ENCODE data around the gene B3GNT2. TPM values are rescaled to one million over a fixed set of nuclear protein-coding genes. Genes with fewer than 3 reads are reported as not detected.
"Not testable (repeated sequence)": the region's sequence is repeated elsewhere in the genome, so short reads cannot be mapped to it uniquely, and the experiment has no call there.

B3GNT2 gene
- total RNA-seq, 4 donors from 2014 or later = 12.6 to 41.9 (median 28.0) TPM

DNA sequence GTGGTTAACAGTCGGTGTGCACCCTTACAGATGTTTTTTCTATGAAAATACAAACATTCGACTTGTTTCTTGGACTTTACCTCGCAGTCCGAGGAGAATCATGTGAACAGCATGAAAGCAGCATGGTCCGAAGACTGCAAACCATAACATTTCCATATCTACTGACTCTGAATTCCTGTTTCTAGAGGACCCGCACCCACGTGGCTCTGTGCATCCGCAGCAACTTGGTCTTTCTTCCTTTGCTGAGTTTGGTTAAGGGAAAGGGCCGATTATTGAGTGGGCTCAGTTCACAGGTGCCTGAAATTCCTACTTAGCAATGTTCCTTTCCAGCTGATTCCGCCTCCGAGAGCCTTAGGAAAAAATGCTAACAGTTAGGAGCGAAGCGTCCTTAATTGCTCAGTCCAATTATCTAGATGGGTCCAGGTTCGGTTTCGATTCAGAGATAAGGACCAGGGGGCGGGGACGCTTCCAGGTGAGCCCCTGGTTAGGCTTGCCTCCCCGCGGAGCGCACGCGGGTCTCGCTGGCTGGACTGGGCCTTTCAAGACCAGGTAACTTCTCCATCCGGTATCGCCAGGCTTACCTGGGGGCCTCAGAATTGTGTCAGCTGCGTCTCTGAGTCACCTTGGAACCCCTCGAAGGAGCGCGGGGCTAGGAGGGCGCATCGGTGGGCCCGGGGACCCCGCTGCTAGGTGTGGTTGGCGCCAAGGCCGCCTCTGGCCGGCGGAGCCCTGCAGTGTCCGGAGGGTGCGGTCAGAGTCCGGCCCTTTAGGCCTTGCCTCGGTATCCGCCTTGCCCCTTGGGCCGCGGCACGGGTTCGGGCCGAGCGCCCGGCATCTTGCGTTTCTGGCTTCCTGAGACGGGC, 1.1 kb upstream of the B3GNT2 start:
- Histone ChIP-seq H3K9me3 (no peaks in the 10 kb centered on the region), H3K27me3 (no peaks in the 10 kb centered on the region), H3K4me1 (peaks cover 0 to 32% (median 8%) of the 10 kb centered on the region in 4 donors), H3K4me3 (peak overlapping the region; percentile 50 to 87 (median 69)), H3K36me3 (no peaks in the 10 kb centered on the region), H3K27ac (peak overlapping the region; percentile 78 to 92 (median 90))
- no peak for DNase-seq (ENCODE audit: low spot score in 2 of 2)
- no peak for TF ChIP-seq POLR2A (IDR thresholded peaks at IDR 0.05)
- 35 to 56% methylated on average over 25 to 51 of the region's 51 CpGs for WGBS, 2 donors

DNA sequence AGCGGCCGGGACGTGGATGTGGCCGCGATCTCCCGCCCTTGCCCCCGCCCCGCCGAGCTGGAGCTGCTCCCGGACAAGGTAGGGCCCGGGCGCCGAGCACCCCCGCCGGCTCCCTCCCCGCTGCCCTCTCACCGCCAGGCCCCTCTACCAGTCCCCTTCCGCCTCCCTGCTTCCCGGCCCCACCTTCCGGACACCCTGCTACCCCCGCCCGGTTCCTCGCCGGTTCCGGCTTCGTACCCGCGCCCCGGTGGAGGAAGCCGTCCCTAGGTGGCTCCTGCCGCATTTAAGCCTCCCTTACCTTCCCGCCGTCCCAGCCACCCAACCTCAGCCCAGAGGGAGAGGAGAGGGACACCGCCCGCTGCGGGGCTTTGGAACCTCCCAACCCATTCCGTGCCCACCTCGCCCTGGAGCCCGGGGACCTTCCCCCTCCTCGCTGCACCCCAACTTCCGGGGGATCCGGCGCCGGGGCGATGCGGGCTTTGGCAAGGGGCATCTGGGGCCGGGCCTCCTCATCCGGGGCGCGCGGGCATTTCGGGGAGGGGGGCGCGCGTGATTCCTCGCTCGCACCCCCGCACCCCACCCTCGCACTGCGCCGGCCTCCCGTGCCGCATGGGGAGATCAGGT, 475 bp downstream of the B3GNT2 start:
- no peaks in the 10 kb centered on the region for H3K36me3 ChIP-seq
- WGBS, 2 donors = 0% methylated on average over 28 to 36 of the region's 63 CpGs
- DNase-seq (ENCODE audit: low spot score in 2 of 2) = peak in 1 of 2 donors; percentile 24
- peak overlapping the region; percentile 78 to 92 (median 91) for H3K27ac ChIP-seq
- peak overlapping the region; percentile 60 to 87 (median 81) for H3K4me3 ChIP-seq
- H3K9me3 ChIP-seq = no peaks in the 10 kb centered on the region
- peaks cover 0 to 41% (median 16%) of the 10 kb centered on the region in 4 donors for H3K4me1 ChIP-seq
- H3K27me3 ChIP-seq = no peaks in the 10 kb centered on the region
- TF ChIP-seq POLR2A (IDR thresholded peaks at IDR 0.05) (no peak), EP300 (IDR thresholded peaks at IDR 0.05) (no peak)
- TF ChIP-seq, protein P1, sequence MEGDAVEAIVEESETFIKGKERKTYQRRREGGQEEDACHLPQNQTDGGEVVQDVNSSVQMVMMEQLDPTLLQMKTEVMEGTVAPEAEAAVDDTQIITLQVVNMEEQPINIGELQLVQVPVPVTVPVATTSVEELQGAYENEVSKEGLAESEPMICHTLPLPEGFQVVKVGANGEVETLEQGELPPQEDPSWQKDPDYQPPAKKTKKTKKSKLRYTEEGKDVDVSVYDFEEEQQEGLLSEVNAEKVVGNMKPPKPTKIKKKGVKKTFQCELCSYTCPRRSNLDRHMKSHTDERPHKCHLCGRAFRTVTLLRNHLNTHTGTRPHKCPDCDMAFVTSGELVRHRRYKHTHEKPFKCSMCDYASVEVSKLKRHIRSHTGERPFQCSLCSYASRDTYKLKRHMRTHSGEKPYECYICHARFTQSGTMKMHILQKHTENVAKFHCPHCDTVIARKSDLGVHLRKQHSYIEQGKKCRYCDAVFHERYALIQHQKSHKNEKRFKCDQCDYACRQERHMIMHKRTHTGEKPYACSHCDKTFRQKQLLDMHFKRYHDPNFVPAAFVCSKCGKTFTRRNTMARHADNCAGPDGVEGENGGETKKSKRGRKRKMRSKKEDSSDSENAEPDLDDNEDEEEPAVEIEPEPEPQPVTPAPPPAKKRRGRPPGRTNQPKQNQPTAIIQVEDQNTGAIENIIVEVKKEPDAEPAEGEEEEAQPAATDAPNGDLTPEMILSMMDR (IDR thresholded peaks at IDR 0.05) = no peak

DNA sequence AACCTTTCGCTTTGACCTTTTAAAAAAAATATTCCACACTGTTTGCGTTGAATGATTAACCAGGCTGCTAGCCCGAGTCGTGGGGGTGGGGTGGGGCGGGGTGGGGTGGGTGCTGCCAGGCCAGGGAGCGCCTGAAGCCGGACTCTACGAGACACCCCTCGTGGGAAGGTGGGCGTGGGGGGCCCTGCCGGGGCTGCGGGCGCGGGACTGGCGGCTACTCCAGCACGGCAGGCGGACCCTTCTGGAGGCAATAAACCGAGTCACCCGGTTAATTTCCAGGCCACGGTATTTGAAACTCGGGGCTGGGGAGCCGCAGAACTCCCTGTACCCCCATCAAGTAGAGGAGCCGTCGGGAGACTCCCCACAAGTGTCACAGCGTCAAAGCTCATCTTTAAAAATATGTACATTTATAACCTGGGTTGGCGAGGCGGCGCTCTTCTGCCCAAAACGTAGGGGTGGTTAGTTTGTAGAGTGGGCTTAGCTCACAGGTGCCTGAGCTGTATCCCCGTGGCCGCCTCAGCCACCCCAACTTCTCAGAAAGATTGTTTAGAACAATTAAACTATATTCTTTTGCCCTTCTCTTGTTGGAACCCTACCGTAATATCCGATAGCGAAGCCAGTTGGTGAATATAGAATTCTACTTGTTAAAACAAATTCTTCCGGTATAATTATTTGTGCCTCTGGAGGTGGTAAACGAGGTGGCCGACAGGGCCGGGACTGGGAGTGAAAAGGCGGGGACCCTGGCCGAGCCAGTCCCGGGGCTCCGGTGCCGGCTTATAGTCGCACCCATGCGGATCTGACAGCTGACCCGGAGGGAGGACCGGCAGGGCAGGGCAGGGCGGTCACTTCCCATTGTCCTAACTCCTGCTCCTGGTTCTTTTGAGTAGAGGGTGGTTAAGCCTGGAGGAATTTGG, 1.4 kb downstream of the B3GNT2 start:
- no peak for DNase-seq (ENCODE audit: low spot score in 2 of 2)
- H3K4me1 ChIP-seq = peaks cover 0 to 48% (median 23%) of the 10 kb centered on the region in 4 donors
- peak overlapping the region; percentile 60 to 87 (median 81) for H3K4me3 ChIP-seq
- WGBS, 2 donors = 1% methylated on average over 46 to 47 of the region's 48 CpGs
- no peaks in the 10 kb centered on the region for H3K36me3 ChIP-seq
- peak overlapping the region; percentile 63 to 92 (median 91) for H3K27ac ChIP-seq
- no peaks in the 10 kb centered on the region for H3K27me3 ChIP-seq
- TF ChIP-seq, protein P1 (IDR thresholded peaks at IDR 0.05) = no peak
- TF ChIP-seq POLR2A (IDR thresholded peaks at IDR 0.05) (no peak), EP300 (IDR thresholded peaks at IDR 0.05) (no peak)
- no peaks in the 10 kb centered on the region for H3K9me3 ChIP-seq

DNA sequence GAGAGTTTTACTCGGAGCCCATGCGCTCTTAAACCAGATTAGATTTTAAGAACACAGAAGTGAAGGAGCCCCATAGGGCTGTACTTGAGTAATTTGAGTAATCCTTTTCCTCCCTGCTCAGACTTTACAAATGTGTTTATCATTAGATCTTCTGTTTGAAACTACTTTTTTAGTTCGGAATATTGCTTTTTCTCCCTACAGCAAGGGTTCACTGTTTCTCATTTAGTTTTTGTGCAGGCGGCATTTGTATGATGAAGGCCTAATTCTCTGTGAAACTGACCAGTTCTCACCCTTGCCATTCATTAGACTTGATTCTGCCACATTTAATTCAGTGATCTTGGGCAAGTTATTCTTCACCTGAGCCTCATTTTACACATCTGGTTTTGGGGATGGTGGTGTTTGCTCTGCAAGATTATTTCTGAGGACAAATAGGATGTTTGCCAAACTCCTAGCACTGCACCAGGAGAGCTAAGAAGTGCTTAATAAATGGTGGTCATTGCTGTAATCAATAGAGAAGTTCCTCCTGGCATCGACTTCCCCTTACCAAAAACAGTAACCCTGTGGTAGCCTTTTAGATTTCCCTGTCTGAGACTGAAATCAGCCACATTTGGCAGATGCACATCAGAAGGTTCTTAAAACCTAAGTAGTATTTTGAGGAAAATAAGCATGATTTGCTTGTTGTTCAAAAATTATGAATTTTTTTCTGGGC, 2.2 kb downstream of the B3GNT2 start:
- Histone ChIP-seq H3K36me3 (no peaks in the 10 kb centered on the region), H3K9me3 (no peaks in the 10 kb centered on the region), H3K27ac (peak overlapping the region in 3 of 4 donors; percentile 90 to 92 (median 92)), H3K4me3 (peak overlapping the region; percentile 60 to 87 (median 81)), H3K4me1 (peaks cover 0 to 56% (median 24%) of the 10 kb centered on the region in 4 donors), H3K27me3 (no peaks in the 10 kb centered on the region)
- DNase-seq (ENCODE audit: low spot score in 2 of 2) = no peak
- TF ChIP-seq POLR2A (IDR thresholded peaks at IDR 0.05) (no peak), EP300 (IDR thresholded peaks at IDR 0.05) (no peak)
- TF ChIP-seq, protein P1 (IDR thresholded peaks at IDR 0.05) = no peak
- 33 to 35% methylated on average over 5 of the region's 5 CpGs for WGBS, 2 donors

DNA sequence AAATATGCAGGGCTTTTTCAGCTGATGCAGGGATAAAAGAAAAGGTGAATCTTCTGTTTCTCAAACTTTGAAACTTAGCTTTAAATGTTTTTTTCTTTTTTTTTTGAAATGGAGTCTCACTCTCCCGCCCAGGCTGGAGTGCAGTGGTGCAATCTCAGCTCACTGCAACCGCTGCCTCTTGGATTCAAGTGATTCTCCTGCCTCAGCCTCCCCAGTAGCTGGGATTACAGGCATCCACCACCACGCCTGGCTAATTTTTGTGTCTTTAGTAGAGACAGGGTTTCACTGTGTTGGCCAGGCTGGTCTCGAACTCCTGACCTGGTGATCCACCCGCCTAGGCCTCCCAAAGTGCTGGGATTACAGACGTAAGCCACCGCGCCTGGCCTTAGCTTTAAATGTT, 2.9 kb downstream of the B3GNT2 start:
- H3K36me3 ChIP-seq; H3K27ac ChIP-seq; DNase-seq (ENCODE audit: low spot score in 2 of 2); H3K27me3 ChIP-seq; H3K4me3 ChIP-seq; H3K9me3 ChIP-seq: not testable (repeated sequence)
- H3K4me1 ChIP-seq = peaks cover 0 to 62% (median 24%) of the 10 kb centered on the region in 4 donors
- 88% methylated on average over 8 of the region's 8 CpGs for WGBS, 2 donors
